Measurements from ENCODE around the gene RASGEF1C. TPM values are rescaled to one million over a fixed set of nuclear protein-coding genes. Genes with fewer than 3 reads are reported as not detected.

The RASGEF1C gene
- total and polyA plus RNA-seq, 10 of the 15 experiments (the other 5 are each of a cell fraction or from before 2014, with no cell fraction given): not detected

- ATAC-seq (no peak), FAIRE-seq (no peak), DNase-seq (ENCODE audit: low read depth, low spot score) (no peak)
- no peaks in the 10 kb centered on the region for H3K4me1 ChIP-seq (ENCODE audit: control insufficient read depth, insufficient read depth, low read length)
- no peak overlapping the region for H3K27ac ChIP-seq (ENCODE audit: control insufficient read depth, insufficient read depth)
- no peak overlapping the region for H3K9ac ChIP-seq (ENCODE audit: control insufficient read depth, insufficient read depth, low read length)
- no peak overlapping the region for H3K4me3 ChIP-seq
- 93% methylated on average over 1 of the region's 1 CpG for WGBS (ENCODE audit: insufficient coverage, insufficient replicate concordance, low lambda C conversion rate, missing lambda C conversion rate)
- no peaks in the 10 kb centered on the region for H3K79me2 ChIP-seq (ENCODE audit: control insufficient read depth, insufficient read depth, low read length)
- BruUV-seq (replicated peaks): no TSS peak
- no peak overlapping the region for H3K4me2 ChIP-seq (ENCODE audit: control insufficient read depth, insufficient read depth)
- peaks cover 3 to 22% of the 10 kb centered on the region in 2 experiments for H3K36me3 ChIP-seq (ENCODE audit: control insufficient read depth in 2 of 2, insufficient read depth in 2 of 2, low read length in 1 of 2)
- ChIA-PET SMC1A (ENCODE audit: uncharacterized antibody, unreplicated experiment) (no interaction called here), POLR2A (no interaction called here), CTCF (no interaction called here), RAD21 (ENCODE audit: unreplicated experiment) (no interaction called here)
- H3K9me3 ChIP-seq (replicated peaks; ENCODE audit: control insufficient read depth, insufficient read depth, low read length): no peaks in the 10 kb centered on the region; the same call in 2 of the 3 replicates
- in situ Hi-C loops (cut with MboI): no loop called here
- H2AFZ ChIP-seq (ENCODE audit: control insufficient read depth, low read depth, low read length): no peak overlapping the region
- no peaks in the 10 kb centered on the region for H3K27me3 ChIP-seq (replicated peaks in 1 of 2; ENCODE audit: control insufficient read depth in 2 of 2, insufficient read depth in 2 of 2, low read length in 1 of 2)
- no peak for TF ChIP-seq SPI1 (IDR thresholded peaks at IDR 0.05; ENCODE audit: borderline replicate concordance, insufficient read depth, low read depth, low read length)
- TF ChIP-seq, protein P1, sequence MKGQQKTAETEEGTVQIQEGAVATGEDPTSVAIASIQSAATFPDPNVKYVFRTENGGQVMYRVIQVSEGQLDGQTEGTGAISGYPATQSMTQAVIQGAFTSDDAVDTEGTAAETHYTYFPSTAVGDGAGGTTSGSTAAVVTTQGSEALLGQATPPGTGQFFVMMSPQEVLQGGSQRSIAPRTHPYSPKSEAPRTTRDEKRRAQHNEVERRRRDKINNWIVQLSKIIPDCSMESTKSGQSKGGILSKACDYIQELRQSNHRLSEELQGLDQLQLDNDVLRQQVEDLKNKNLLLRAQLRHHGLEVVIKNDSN (IDR thresholded peaks at IDR 0.05; ENCODE audit: borderline replicate concordance, extremely low read length, insufficient read depth, low read depth, low read length): no peak
- no peaks in the 10 kb centered on the region for H4K20me1 ChIP-seq (ENCODE audit: control insufficient read depth, insufficient read depth)
- intact Hi-C loops (cut with micrococcal nuclease; ENCODE audit: unreplicated experiment): no loop called here
Measured at GRCh38 chr5:180235846-180236245, 26.8 kb upstream of the RASGEF1C start.

DNA sequence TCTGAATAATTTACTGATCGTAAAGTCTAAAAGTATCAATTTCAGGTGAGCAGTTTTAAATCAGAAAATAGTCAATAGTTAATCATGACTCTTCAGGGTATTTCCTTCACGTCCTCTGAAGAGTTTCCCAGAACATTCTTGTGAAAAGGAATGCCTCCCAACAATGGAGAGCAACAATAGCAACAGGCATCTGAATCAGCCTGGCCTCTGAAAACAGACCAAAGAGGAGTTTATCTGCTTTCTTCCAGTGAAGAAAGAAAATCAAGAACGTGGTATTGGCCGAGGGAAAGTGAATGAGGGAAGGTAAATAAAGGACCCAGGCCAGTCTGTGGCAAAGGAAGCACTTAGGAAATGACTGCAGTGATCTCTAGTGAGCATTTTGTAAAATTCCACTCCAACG is 26.1 kb upstream of the RASGEF1C start:
- no peaks in the 10 kb centered on the region for H3K4me1 ChIP-seq (ENCODE audit: control insufficient read depth, insufficient read depth, low read length)
- intact Hi-C loops (cut with micrococcal nuclease; ENCODE audit: unreplicated experiment) (no loop called here), in situ Hi-C loops (cut with MboI) (no loop called here)
- no peak overlapping the region for H3K27ac ChIP-seq (ENCODE audit: control insufficient read depth, insufficient read depth)
- H3K9me3 ChIP-seq (replicated peaks; ENCODE audit: control insufficient read depth, insufficient read depth, low read length): no peaks in the 10 kb centered on the region; the same call in 2 of the 3 replicates
- BruUV-seq (replicated peaks): no TSS peak
- H4K20me1 ChIP-seq (ENCODE audit: control insufficient read depth, insufficient read depth): no peaks in the 10 kb centered on the region
- ChIA-PET RAD21 (ENCODE audit: unreplicated experiment) (no interaction called here), CTCF (interaction anchor here (0.5 kb wide), 1 partner anchor 182 kb away, joined by 3 read pairs; no protein-coding TSS in a partner anchor), SMC1A (ENCODE audit: uncharacterized antibody, unreplicated experiment) (no interaction called here), POLR2A (no interaction called here)
- DNase-seq (ENCODE audit: low read depth, low spot score): no peak
- H3K4me2 ChIP-seq (ENCODE audit: control insufficient read depth, insufficient read depth): no peak overlapping the region
- FAIRE-seq: no peak
- no peak for TF ChIP-seq NR2C1 (IDR thresholded peaks at IDR 0.05)
- TF ChIP-seq, protein P2, sequence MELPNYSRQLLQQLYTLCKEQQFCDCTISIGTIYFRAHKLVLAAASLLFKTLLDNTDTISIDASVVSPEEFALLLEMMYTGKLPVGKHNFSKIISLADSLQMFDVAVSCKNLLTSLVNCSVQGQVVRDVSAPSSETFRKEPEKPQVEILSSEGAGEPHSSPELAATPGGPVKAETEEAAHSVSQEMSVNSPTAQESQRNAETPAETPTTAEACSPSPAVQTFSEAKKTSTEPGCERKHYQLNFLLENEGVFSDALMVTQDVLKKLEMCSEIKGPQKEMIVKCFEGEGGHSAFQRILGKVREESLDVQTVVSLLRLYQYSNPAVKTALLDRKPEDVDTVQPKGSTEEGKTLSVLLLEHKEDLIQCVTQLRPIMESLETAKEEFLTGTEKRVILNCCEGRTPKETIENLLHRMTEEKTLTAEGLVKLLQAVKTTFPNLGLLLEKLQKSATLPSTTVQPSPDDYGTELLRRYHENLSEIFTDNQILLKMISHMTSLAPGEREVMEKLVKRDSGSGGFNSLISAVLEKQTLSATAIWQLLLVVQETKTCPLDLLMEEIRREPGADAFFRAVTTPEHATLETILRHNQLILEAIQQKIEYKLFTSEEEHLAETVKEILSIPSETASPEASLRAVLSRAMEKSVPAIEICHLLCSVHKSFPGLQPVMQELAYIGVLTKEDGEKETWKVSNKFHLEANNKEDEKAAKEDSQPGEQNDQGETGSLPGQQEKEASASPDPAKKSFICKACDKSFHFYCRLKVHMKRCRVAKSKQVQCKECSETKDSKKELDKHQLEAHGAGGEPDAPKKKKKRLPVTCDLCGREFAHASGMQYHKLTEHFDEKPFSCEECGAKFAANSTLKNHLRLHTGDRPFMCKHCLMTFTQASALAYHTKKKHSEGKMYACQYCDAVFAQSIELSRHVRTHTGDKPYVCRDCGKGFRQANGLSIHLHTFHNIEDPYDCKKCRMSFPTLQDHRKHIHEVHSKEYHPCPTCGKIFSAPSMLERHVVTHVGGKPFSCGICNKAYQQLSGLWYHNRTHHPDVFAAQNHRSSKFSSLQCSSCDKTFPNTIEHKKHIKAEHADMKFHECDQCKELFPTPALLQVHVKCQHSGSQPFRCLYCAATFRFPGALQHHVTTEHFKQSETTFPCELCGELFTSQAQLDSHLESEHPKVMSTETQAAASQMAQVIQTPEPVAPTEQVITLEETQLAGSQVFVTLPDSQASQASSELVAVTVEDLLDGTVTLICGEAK (IDR thresholded peaks at IDR 0.05; ENCODE audit: borderline replicate concordance): no peak
- TF ChIP-seq BHLHE40 (IDR thresholded peaks at IDR 0.05; ENCODE audit: borderline replicate concordance in 1 of 2, low read depth in 2 of 2, low read length in 1 of 2): no peak
- TF ChIP-seq CBX3 (IDR thresholded peaks at IDR 0.05; ENCODE audit: borderline replicate concordance, low read depth): no peak
- WGBS (ENCODE audit: insufficient coverage, insufficient replicate concordance, low lambda C conversion rate, missing lambda C conversion rate): 80% methylated on average over 5 of the region's 5 CpGs
- no peaks in the 10 kb centered on the region for H3K79me2 ChIP-seq (ENCODE audit: control insufficient read depth, insufficient read depth, low read length)
- H2AFZ ChIP-seq (ENCODE audit: control insufficient read depth, low read depth, low read length): no peak overlapping the region
- H3K27me3 ChIP-seq (replicated peaks in 1 of 2; ENCODE audit: control insufficient read depth in 2 of 2, insufficient read depth in 2 of 2, low read length in 1 of 2): no peaks in the 10 kb centered on the region
- no peak for ATAC-seq
- H3K9ac ChIP-seq (ENCODE audit: control insufficient read depth, insufficient read depth, low read length): no peak overlapping the region
- no peak overlapping the region for H3K4me3 ChIP-seq
- peaks cover 3 to 15% of the 10 kb centered on the region in 2 experiments; a peak in 3 of 4 replicates for H3K36me3 ChIP-seq (ENCODE audit: control insufficient read depth in 2 of 2, insufficient read depth in 2 of 2, low read length in 1 of 2)

Data from GM12878 (cell line).